Measurements from ENCODE around the gene MPHOSPH10. TPM values are rescaled to one million over a fixed set of nuclear protein-coding genes. Genes with fewer than 3 reads are reported as not detected.

MPHOSPH10 gene
- polyA plus RNA-seq, 4 donors, result 14.3 to 31.2 (median 18.5) TPM

DNA sequence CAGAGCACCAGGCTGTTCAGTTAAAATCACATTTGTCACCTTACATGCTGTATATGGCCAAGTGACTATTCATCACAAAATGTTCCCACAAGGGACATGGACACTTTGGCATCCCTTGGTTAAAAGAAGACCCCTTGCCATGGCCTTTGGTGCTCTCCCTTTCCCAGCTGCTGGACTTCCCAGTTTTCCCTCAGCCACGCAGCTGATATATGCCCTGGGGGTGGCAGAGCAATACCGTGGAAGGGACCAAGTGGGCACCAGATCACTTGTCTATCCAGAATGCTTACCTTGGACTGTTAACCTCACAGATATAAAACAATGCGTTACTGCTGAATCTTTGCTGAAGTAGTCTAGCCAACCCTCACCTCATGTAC, 61.1 kb downstream of the MPHOSPH10 start:
- DNase-seq (no peak), FAIRE-seq (no peak)
- H3K27ac ChIP-seq (ENCODE audit: low read depth in 1 of 3, low read length in 2 of 3), result no peak overlapping the region
- no peaks in the 10 kb centered on the region for H3K27me3 ChIP-seq (ENCODE audit: control insufficient read depth in 3 of 3, insufficient read depth in 3 of 3, low read length in 3 of 3)
- no peak overlapping the region for H3K4me3 ChIP-seq (ENCODE audit: low read depth in 1 of 3, low read length in 3 of 3)
- H3K36me3 ChIP-seq (ENCODE audit: control insufficient read depth in 3 of 3, insufficient read depth in 2 of 3, low read depth in 1 of 3, low read length in 3 of 3), result no peaks in the 10 kb centered on the region
- no peaks in the 10 kb centered on the region for H3K4me1 ChIP-seq (ENCODE audit: control insufficient read depth in 3 of 3, insufficient read depth in 2 of 3, low read depth in 1 of 3, low read length in 2 of 3)
- 70 to 79% (median 77%) methylated on average over 3 of the region's 3 CpGs for WGBS, 3 donors
- H3K9me3 ChIP-seq (ENCODE audit: control insufficient read depth in 2 of 2, insufficient read depth in 1 of 2, low read depth in 1 of 2, low read length in 1 of 2), result no peaks in the 10 kb centered on the region

Other genes with a start within 250 kb of the MPHOSPH10 start
- gene VAX2, start 230.1 kb upstream of the MPHOSPH10 start, polyA plus RNA-seq, result 1 to 10 TPM in 2 of 4 donors, under 1 TPM in 2; 0.13 to 1.1 (median 0.73) TPM
- gene ATP6V1B1, start 194.7 kb upstream of the MPHOSPH10 start, polyA plus RNA-seq, result 1 to 10 TPM in 1 of 4 donors, under 1 TPM in 1, not detected in 2; 0.21 to 2.5 TPM
- 1 to 10 TPM; 1.7 to 2.4 (median 2.2) TPM for gene ANKRD53, start 152.0 kb upstream of the MPHOSPH10 start, polyA plus RNA-seq
- 10 to 100 TPM in 3 of 4 donors, 1 to 10 TPM in 1; 9.8 to 49.8 (median 29.0) TPM for gene TEX261, start 135.8 kb upstream of the MPHOSPH10 start, polyA plus RNA-seq
- gene NAGK, start 62.0 kb upstream of the MPHOSPH10 start, polyA plus RNA-seq, result 10 to 100 TPM; 54.8 to 81.0 (median 73.9) TPM
- 10 to 100 TPM; 16.3 to 43.6 (median 31.5) TPM for gene MCEE, start 405 bp upstream of the MPHOSPH10 start, polyA plus RNA-seq
- 1 to 10 TPM in 2 of 4 donors, under 1 TPM in 2; 0.45 to 4.8 (median 1.4) TPM for gene PAIP2B, start 96.5 kb downstream of the MPHOSPH10 start, polyA plus RNA-seq
- 100 to 1,000 TPM in 2 of 4 donors, 10 to 100 TPM in 2; 51.1 to 130 (median 80.4) TPM for gene ZNF638, start 201.1 kb downstream of the MPHOSPH10 start, polyA plus RNA-seq

All from small intestine (tissue), 7 donors.